Heart left ventricle (tissue), 16 donors: Measurements from ENCODE around the gene SCN1B. TPM values are rescaled to one million over a fixed set of nuclear protein-coding genes. Genes with fewer than 3 reads are reported as not detected.

Experiments
- ATAC-seq, 4 donors: fragments of 200-7000 bp; cut with Tn5 transposase; one replicate each; pipeline ENCODE4 v1.9.1; 2020 to 2022; ENCODE audit warnings: moderate library complexity in 4 of 4, mild to moderate bottlenecking in 3 of 4, moderate number of reproducible peaks in 1 of 4
- DNase-seq, 5 donors: peaks; one replicate each; pipeline ENCODE4 v3.0.0-alpha.2; 2020
- H3K27ac ChIP-seq, 12 donors: fragments of 200-600 bp; sonication (generic) in 4 of 12; one replicate each; pipeline versions ENCODE4 v1.5.0 to v1.8.0; 2016 to 2022; ENCODE audit warnings: mild to moderate bottlenecking in 2 of 12
- H3K27me3 ChIP-seq, 9 donors: fragments of 200-600 bp; sonication (generic) in 2 of 9; one replicate each; pipeline versions ENCODE4 v1.5.1 to v1.8.0; 2016 to 2022; ENCODE audit warnings: mild to moderate bottlenecking in 3 of 9
- H3K36me3 ChIP-seq, 9 donors: fragments of 200-600 bp; sonication (generic) in 2 of 9; one replicate each; pipeline versions ENCODE4 v1.5.0 to v1.8.0; 2018 to 2022; ENCODE audit warnings: mild to moderate bottlenecking in 2 of 9
- H3K4me1 ChIP-seq, 12 donors: fragments of 200-600 bp; sonication (generic) in 4 of 12; one replicate each; pipeline versions ENCODE4 v1.5.0 to v1.8.0; 2016 to 2022; ENCODE audit warnings: mild to moderate bottlenecking in 3 of 12
- H3K4me3 ChIP-seq, 12 donors: fragments of 200-600 bp; sonication (generic) in 4 of 12; one replicate each; pipeline versions ENCODE4 v1.5.0 to v1.8.0; 2017 to 2022; ENCODE audit warnings: mild to moderate bottlenecking in 9 of 12, moderate library complexity in 4 of 12
- H3K9me3 ChIP-seq, 12 donors: fragments of 200-600 bp; sonication (generic) in 4 of 12; one replicate each; pipeline versions ENCODE4 v1.5.0 to v1.8.0; 2016 to 2022; ENCODE audit warnings: mild to moderate bottlenecking in 1 of 12
- CTCF ChIP-seq, 12 donors: fragments of 200-600 bp; sonication (generic) in 4 of 12; IDR thresholded peaks; one replicate each; pipeline versions ENCODE4 v1.5.0 to v1.8.0; 2018 to 2022; ENCODE audit warnings: antibody characterized with exemption in 12 of 12, mild to moderate bottlenecking in 5 of 12
- POLR2A ChIP-seq, 2 donors: fragments of 450-650 bp; IDR thresholded peaks; one replicate each; pipeline ENCODE4 v1.6.1; 2017; ENCODE audit warnings: antibody characterized with exemption in 2 of 2, mild to moderate bottlenecking in 2 of 2, moderate library complexity in 2 of 2
- WGBS, 4 donors: extraction: QIAGEN DNeasy Blood & Tissue Kit in 2 of 4; methylation state at CpG; one replicate each; pipeline versions ENCODE4 v1.1.5 to v1.1.7; 2013 to 2018; 5-methylcytosine and 5-hydroxymethylcytosine counted together
- intact Hi-C, 10 donors: fragments of 100-400 bp; cut with DNase I; formaldehyde crosslinking; loops; one replicate each; pipeline versions ENCODE4 v1.11.1 to v1.14.2; 2022
- polyA plus RNA-seq, 2 donors: library from polyadenylated mRNA; stranded (reverse); fragments of 200-250 nt; gene quantifications; one replicate each; pipeline ENCODE4 v1.2.3, GENCODE V29; 2013
- total RNA-seq, 9 donors: library from RNA; depleted of rRNA in 2 of 9; stranded (reverse); fragments of >200 nt in 2 of 9; fragmentation: NEBNext Ultra II Directional in 3 of 9; extraction: Animal tissue kit (Norgen Biotek cat#: 25700) in 3 of 9; gene quantifications; one replicate each; pipeline versions ENCODE4 v1.1.0 to v1.2.4, GENCODE V29; 2016 to 2023
- donor health status: ischemic (EF 13 %, LVEDD 7.1; RV severe dilation, severe dysfunction).
- donor health status: healthy with polysubstance abuse.
- donor health status: DM: no; HTN: yes; CAD: no.
- donor health status: DM: no; HTN: no; CAD: no.
- donor health status: ischemic (EF 25% LVEDD 6.9; RV normal size, moderate dysfunction).
- donor health status: ischemic (EF 25% LVEDD 5.7; RV mildly dilated, moderate dysfunction).
- donor health status: healthy.
- donor health status: DM: yes; HTN: yes; CAD: no.
- donor health status: ischemic (EF 35%, LVEDD 5.7; RV mildly dilated, moderate dysfunction).
- donor health status: nonischemic (EF 11% LVEDD 7.7; RV severe dilation, severe dysfunction).
- donor health status: DM: yes; HTN: yes; CAD: no.
- donor health status: PGD.
- donor health status: ischemic (EF 29% LVEDD 5.4; RV normal size, mild dysfunction).
- donor health status: nonischemic (EF 23%, LVEDD 6.1; RV moderate dilation, normal function).

Gene SCN1B
- total and polyA plus RNA-seq, 11 donors = 19.7 to 68.3 (median 32.4) TPM

DNA sequence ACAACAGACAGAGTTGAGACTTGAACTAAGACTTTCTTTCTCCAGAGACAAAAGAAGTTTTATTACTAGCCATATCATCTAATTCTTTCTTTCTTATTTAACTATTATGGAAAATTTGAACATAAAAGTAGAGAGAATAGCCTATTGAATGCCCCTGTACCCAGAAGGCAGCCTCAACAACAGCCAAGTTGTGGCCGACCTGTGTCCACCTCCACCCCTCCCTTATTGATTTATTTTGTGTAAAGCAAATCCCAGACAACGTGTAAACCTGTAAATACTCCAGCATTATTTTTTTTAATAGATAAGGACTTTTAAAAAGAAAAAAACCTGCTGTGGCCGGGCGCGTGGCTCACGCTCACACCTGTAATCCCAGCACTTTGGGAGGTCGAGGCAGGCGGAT is 59.3 kb downstream of the SCN1B start:
- TF ChIP-seq POLR2A (IDR thresholded peaks at IDR 0.05) (no peak), CTCF (IDR thresholded peaks at IDR 0.05) (no peak)
- DNase-seq = no peak
- 84 to 89% (median 86%) methylated on average over 8 of the region's 8 CpGs for WGBS, 4 donors
- peaks cover 0 to 26% (median 7%) of the 10 kb centered on the region in 9 donors for H3K27me3 ChIP-seq
- no peaks in the 10 kb centered on the region for H3K36me3 ChIP-seq
- H3K27ac ChIP-seq = no peak overlapping the region
- no peak for ATAC-seq
- no peaks in the 10 kb centered on the region for H3K9me3 ChIP-seq
- peaks cover 0 to 9% (median 4%) of the 10 kb centered on the region in 12 donors for H3K4me1 ChIP-seq
- intact Hi-C loops = no loop called here
- no peak overlapping the region for H3K4me3 ChIP-seq

Other genes with a start within 250 kb of the SCN1B start
- gene ZNF30, start 103.6 kb upstream of the SCN1B start, total RNA-seq = 10 to 100 TPM in 1 of 9 donors, 1 to 10 TPM in 7, under 1 TPM in 1; 0.95 to 13.4 (median 2.8) TPM
- 1 to 10 TPM; 1.8 TPM for gene ZNF30, start 103.6 kb upstream of the SCN1B start, polyA plus RNA-seq
- gene ZNF792, start 66.2 kb upstream of the SCN1B start, total RNA-seq = 1 to 10 TPM; 2.7 to 8.2 (median 4.2) TPM
- 1 to 10 TPM; 1.3 to 2.2 TPM for gene ZNF792, start 66.2 kb upstream of the SCN1B start, polyA plus RNA-seq
- 10 to 100 TPM; 21.8 to 64.5 (median 29.0) TPM for gene GRAMD1A, start 30.1 kb upstream of the SCN1B start, total RNA-seq
- 10 to 100 TPM; 31.3 to 36.3 TPM for gene GRAMD1A, start 30.1 kb upstream of the SCN1B start, polyA plus RNA-seq
- 10 to 100 TPM in 1 of 9 donors, 1 to 10 TPM in 8; 1.1 to 13.4 (median 3.3) TPM for gene HPN, start 11.3 kb downstream of the SCN1B start, total RNA-seq
- 1 to 10 TPM in 1 of 2 donors, under 1 TPM in 1; 0.80 to 1.4 TPM for gene HPN, start 11.3 kb downstream of the SCN1B start, polyA plus RNA-seq
- gene FXYD3, start 85.4 kb downstream of the SCN1B start, total RNA-seq = 1 to 10 TPM in 2 of 9 donors, under 1 TPM in 4, not detected in 3; 0.37 to 2.5 (median 0.80) TPM
- gene FXYD3, start 85.4 kb downstream of the SCN1B start, polyA plus RNA-seq = 1 to 10 TPM in 1 of 2 donors, under 1 TPM in 1; 0.98 to 1.1 TPM
- 10 to 100 TPM in 3 of 9 donors, 1 to 10 TPM in 6; 2.2 to 15.1 (median 6.0) TPM for gene LGI4, start 104.6 kb downstream of the SCN1B start, total RNA-seq
- gene LGI4, start 104.6 kb downstream of the SCN1B start, polyA plus RNA-seq = 10 to 100 TPM in 1 of 2 donors, 1 to 10 TPM in 1; 4.2 to 14.2 TPM
- 100 to 1,000 TPM; 261 to 631 (median 412) TPM for gene FXYD1, start 108.4 kb downstream of the SCN1B start, total RNA-seq
- 100 to 1,000 TPM; 129 to 439 TPM for gene FXYD1, start 108.4 kb downstream of the SCN1B start, polyA plus RNA-seq
- under 1 TPM in 3 of 9 donors, not detected in 6; 0.21 to 0.52 (median 0.28) TPM for gene FXYD7, start 112.8 kb downstream of the SCN1B start, total RNA-seq
- gene FXYD7, start 112.8 kb downstream of the SCN1B start, polyA plus RNA-seq = not detected
- 10 to 100 TPM; 15.3 to 87.9 (median 19.5) TPM for gene FXYD5, start 124.3 kb downstream of the SCN1B start, total RNA-seq
- 10 to 100 TPM; 31.0 to 59.2 TPM for gene FXYD5, start 124.3 kb downstream of the SCN1B start, polyA plus RNA-seq
- gene FAM187B, start 198.3 kb downstream of the SCN1B start, total RNA-seq = not detected
- gene FAM187B, start 198.3 kb downstream of the SCN1B start, polyA plus RNA-seq = under 1 TPM in 1 of 2 donors, not detected in 1; 0.06 TPM
- 1 to 10 TPM; 2.8 to 9.0 (median 5.3) TPM for gene LSR, start 218.5 kb downstream of the SCN1B start, total RNA-seq
- 10 to 100 TPM in 1 of 2 donors, 1 to 10 TPM in 1; 4.8 to 10.5 TPM for gene LSR, start 218.5 kb downstream of the SCN1B start, polyA plus RNA-seq
- 100 to 1,000 TPM; 138 to 201 (median 159) TPM for gene USF2, start 238.5 kb downstream of the SCN1B start, total RNA-seq
- gene USF2, start 238.5 kb downstream of the SCN1B start, polyA plus RNA-seq = 100 to 1,000 TPM; 134 to 251 TPM